Measurements from ENCODE around the gene PCSK4.
"Not testable (repeated sequence)": the region's sequence is repeated elsewhere in the genome, so short reads cannot be mapped to it uniquely, and the experiment has no call there.

GRCh38 chr19:1539749-1540148 lies 49.6 kb upstream of the PCSK4 start:
- TF ChIP-seq CTCF (IDR thresholded peaks at IDR 0.05 in 2 of 3, conservative IDR thresholded peaks at IDR 0.05 in 1 of 3; ENCODE audit: insufficient read depth in 2 of 3, low read depth in 1 of 3, low read length in 3 of 3); ELF2 (CRISPR knock-in tag; IDR thresholded peaks at IDR 0.05); POLR2A (conservative IDR thresholded peaks at IDR 0.05); HMGXB4 (CRISPR knock-in tag; IDR thresholded peaks at IDR 0.05): not testable (repeated sequence)
- TF ChIP-seq, protein P1, sequence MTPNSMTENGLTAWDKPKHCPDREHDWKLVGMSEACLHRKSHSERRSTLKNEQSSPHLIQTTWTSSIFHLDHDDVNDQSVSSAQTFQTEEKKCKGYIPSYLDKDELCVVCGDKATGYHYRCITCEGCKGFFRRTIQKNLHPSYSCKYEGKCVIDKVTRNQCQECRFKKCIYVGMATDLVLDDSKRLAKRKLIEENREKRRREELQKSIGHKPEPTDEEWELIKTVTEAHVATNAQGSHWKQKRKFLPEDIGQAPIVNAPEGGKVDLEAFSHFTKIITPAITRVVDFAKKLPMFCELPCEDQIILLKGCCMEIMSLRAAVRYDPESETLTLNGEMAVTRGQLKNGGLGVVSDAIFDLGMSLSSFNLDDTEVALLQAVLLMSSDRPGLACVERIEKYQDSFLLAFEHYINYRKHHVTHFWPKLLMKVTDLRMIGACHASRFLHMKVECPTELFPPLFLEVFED (CRISPR knock-in tag; conservative IDR thresholded peaks at IDR 0.05): not testable (repeated sequence)
